ENCODE results near the gene HNRNPA1. TPM values are rescaled to one million over a fixed set of nuclear protein-coding genes. Genes with fewer than 3 reads are reported as not detected.
"Not testable (repeated sequence)": the region's sequence is repeated elsewhere in the genome, so short reads cannot be mapped to it uniquely, and the experiment has no call there.

The HNRNPA1 gene
- total RNA-seq, 1 donor from 2014 or later: 488 TPM

DNA sequence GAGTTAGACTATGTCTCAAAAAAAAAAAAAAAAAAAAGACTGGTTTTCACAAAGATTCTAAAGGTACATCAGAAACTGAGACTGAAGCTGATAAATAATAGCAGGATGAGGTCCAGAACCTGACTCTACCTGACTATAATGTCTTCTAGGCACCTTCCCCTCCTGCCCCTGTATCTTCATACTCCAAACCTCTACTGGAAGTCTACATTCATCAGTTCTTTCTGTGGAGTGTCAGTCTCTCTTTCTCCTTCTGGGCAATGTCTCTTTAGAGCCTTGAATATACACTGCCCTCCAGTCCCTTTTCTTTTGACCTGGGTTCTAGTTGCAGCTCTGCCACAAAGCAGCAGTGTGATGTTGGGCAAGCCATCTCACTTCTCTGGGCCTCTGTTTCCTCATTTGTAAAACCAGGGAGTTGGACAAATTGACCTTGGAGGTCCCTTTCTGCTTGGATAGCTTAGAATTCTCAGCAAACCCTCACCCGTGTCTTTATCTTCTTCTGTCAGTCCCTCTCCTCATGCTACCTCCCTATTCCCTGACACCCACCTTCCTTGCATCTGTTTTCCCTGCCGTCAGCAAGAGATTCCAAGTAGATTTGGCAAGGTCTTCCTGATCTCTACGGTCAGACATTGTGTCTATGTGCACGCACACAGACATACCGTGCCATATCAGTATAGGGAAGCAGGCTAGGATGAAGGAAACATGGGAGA lies 16.0 kb downstream of the HNRNPA1 start:
- DNase-seq (ENCODE audit: extremely low read depth, low read depth, low spot score): no peak

DNA sequence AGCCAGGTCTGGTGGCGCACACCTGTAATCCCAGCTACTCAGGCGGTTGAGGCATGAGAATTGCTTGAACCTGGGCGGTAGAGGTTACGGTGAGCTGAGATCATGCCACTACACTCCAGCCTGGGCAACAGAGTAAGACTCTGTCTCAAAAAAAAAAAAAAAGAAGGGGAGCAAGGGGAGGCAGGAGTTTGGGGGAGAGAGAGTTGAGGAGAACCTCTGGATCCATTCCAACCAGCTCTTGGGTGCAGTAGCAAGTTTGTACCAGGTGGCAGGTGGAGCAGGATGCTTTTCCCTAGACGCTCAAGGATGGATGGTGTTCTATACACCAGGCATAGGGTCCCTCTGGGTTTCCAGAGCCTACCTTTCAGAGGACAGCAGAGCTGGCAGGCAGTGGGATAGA lies 18.4 kb downstream of the HNRNPA1 start:
- DNase-seq (ENCODE audit: extremely low read depth, low read depth, low spot score): no peak

DNA sequence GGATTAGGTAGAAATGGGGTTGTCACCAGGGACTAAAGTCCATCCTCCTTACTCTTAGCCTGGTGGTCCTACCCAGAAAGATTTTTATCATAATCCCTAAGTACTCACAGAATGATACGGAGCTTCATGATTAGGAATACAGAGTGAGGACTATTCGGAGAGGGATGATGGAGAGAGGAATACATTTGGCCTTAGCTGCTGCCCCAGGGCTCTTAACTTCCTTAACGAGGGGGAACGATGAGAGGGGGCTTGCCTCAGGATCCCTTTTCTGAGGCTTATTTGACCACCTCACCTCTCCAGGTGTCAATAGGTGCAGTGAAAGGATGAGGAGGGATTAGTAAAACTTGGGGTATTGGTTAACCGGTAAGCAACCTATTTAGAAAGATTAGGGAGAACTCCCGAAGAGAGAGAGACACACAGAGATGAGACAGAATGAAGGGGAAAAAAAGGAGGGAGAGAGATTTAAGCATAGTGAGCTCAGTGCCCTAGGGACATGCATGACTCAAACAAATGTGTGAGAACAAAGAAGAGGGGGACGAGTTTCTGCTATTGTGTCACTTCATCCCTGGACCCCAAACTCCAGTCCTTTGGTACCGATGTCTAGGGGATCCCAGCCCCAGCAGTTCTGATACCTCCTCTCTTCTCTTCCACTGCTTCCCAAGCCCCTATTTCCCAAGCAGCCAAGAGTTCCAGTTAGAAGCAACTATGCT lies 19.1 kb downstream of the HNRNPA1 start:
- no peak for DNase-seq (ENCODE audit: extremely low read depth, low read depth, low spot score)

DNA sequence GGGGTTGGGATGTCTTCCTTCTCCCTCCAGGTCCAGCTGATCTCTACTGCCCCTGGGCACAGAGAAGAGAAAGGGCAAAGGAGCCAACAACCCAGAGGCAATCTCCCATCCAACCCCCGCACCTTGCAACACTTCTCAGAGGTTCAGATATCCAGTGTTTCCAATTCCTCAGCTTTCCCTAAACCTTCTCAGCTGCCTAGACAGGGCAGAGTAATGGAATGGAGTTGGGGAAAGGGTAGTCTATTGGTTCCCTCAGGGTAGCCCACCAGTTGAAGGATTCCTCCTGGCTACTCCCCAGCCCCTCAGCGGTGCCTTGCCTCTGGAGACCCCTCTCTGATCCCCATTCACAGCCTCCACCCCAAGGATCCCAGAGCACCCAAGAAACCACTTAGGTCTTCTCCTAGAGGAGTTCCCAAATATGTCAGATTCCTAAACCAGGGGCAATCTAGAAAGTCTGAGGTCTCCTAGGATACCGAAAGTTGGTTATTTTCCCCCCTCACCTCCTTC lies 19.8 kb downstream of the HNRNPA1 start:
- DNase-seq (ENCODE audit: extremely low read depth, low read depth, low spot score): no peak

DNA sequence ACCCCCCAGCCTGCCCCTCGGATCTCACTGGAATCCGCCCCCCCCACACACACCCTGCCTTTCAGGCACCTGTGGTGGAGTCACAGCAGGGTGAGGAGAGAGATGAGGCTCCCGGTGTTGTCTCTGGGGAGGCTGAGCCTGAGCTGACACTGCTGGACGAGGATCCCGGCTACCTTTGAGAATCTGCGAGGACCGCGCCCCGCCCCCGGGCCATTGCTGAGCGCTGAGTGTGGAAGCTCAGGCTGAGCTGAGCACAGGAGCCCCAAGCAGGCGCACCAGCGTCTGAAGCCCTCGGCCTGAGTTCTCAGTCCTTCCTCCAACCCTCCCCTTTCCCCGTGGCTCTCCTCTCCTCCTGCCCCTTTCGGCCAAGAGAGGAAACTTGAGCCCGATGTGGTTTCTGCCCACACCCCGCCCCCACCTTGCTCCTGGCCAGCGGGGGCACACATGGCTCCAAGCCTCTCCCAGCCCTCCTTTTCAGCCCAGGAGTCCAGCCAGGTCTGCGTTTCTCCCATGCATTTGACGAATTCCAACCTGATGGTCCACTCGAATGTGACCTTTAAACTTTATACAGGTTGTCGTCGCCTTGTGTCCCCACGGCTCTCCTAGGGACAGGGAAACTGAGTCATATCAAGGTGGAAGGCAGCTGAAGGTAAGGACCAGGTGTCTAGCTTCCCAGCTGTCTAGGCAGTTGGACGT lies 20.4 kb downstream of the HNRNPA1 start, which contains the start of gene NFE2:
TSS of gene NFE2 (minus strand) at position 284 of the 696 bp plus-strand sequence. CDS start 5,767 bp downstream, outside the sequence.
- no peak for DNase-seq (ENCODE audit: extremely low read depth, low read depth, low spot score)

DNA sequence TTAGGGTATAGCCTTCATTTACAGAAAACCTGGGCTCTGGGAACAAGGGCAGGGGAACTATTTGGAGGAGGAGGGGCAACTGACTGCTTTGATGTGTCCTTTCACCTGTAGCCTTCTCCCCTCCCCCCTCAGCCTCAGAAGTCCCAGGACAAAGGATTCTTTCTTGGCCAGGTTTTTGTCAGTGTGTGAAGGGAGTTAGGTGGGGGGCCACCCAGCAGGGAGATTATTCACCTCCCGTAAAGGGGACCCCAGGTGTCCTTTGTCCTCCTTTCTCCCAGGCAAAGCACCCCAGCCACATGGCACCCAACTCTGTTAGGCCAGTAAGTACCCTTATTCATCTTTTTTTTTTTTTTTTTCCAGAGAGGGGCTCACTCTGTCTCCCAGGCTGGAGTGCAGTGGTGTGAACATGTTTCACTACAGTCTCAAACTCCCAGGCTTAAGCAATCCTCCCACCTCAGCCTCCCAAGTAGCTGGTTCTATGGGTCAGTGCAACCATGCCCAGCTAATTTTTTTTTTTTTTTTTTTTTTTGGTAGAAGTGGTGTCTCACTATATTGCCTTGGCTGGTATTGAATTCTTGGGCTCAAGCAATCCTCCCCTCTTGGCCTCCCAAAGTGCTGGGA lies 21.0 kb downstream of the HNRNPA1 start:
- no peak for DNase-seq (ENCODE audit: extremely low read depth, low read depth, low spot score)

DNA sequence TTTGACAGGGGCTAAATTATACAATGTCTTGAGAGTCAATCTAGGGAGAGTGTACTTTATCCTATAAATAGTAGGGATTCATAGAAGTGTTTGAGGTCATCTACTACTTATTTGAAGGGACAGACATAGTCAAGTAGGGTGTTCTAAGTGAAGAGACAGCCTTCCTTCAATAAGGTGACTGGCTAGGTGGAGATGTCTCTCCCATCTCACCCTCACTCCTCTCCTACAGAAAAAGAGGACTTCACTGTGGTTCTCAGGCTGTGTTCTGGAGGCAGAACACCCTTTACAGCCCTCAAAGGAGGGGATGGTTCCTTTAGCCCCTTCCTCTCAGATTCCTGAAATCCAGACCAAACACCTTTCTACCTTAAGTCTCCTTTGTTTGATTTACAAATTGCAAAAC lies 23.1 kb downstream of the HNRNPA1 start:
- no peak for DNase-seq (ENCODE audit: extremely low read depth, low read depth, low spot score)

DNA sequence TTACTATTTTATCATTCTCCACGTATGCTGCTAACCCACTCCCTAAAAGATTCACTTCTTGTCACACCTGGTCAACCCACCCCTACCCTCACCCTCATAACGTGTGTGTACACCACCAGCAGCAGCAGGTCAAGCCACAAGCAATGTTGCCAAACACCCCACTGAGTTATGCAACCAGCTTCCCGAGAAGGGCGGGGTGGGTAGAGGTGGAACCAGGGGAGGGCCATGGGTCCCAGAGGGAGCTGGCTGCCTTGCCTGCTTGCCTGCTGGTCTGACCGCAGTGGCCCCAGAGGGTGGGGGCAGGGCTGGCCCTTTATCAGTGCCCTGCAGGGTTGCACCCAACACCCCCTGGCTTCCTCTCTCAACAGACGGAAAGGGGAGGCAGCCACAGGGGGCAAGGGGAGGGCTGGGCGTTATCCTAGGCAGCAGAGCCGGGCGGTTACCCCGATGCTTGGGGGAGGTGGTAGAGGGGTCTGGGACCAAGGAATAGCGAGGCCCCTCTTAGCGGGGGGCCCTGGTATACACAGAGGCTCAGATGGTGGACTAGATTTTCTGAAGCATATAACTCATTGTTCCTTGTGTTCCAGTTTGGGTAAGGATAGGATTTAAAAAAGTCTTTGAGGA lies 23.8 kb downstream of the HNRNPA1 start:
- DNase-seq (ENCODE audit: extremely low read depth, low read depth, low spot score): no peak

DNA sequence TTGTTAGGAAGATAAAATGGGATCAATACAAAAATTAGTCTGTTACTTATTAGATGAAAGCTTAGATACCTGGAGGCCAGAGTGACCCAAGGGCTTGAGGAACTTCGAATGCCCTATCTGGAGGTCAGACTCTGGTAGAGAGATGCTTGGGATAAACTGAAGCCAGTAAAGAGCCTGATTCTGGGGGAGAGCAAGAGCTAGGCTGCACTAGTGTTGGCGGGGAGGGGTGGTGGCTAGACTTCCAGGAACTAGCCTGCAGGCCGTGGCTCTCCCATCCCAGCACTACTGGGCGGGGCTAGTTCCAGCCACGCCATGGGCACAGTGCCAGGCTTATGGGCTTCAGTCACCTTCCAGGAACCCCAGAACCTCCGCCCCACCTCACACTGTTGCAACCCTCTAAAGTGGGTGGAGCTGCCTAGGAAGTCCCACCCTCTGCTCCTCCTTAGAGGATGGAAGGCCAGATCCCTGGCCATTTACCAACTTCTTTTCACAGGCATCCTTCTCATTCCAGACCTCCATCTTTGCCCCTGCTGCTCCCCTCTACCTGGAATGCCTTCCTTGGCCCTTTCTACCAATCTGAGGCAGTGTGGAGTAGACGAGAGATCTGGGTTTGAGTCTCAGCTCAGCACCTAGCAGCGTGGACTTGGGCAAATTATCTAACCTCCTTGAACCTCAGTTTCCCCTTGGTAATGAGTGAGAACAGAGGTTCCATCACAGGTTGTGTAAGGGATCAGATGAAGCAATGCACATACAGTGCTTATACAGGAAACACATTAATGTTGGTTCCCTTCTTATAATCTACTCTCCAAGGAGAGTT lies 26.6 kb downstream of the HNRNPA1 start:
- no peak for DNase-seq (ENCODE audit: extremely low read depth, low read depth, low spot score)

DNA sequence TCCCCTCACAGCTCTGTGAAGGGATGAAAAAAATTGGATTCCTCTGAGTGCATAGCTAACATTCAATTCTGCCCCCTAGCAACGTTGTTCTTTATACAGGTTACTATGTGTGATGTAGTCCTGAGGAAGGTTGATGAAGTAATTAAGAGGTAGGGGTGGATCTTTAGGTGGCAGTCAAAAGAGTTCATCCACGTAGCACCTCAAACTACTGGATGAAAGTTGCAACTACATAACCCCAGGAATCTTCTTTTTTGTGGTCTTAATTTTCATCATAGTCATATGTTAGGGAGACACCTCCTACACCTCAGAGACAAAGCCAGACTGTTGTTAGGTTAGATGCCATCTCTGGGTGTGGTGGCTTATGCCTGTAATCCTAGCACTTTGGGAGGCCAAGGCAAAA lies 30.5 kb downstream of the HNRNPA1 start:
- no peak for DNase-seq (ENCODE audit: extremely low read depth, low read depth, low spot score)

DNA sequence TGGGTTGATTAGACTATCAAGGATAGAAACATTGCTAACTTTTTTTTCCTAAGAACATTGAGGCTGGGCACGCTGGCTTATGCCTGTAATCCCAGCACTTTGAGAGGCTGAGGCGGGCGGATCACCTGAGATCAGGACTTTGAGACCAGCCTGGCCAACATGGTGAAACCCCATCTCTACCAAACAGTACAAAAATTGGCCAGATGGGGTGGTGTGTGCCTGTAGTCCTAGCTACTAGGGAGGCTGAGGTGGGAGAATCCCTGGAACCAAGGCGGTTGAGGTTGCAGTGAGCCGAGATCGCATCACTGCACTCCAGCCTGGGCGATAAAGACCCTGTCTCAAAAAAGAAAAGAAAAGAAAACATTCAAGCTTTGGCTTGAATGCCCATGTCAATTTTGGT lies 31.8 kb downstream of the HNRNPA1 start:
- DNase-seq (ENCODE audit: extremely low read depth, low read depth, low spot score): not testable (repeated sequence)

DNA sequence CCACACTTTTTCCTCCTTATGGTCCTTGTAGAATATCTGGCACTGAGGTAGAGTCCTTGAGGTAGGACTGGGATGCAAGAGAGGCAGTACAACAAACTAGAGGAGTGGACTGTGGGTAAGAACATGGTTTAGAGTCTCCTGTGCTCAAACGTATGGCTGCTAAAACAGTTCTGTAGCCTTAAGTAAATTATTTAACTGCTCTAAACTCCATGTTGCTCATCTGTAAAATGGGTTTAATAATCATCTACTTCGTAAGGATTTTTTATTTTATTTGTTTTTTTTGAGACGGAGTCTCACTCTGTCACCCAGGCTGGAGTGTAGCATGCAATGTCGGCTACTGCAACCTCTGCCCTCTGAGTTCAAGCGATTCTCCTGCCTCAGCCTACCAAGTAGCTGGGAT lies 40.8 kb downstream of the HNRNPA1 start:
- no peak for DNase-seq (ENCODE audit: extremely low read depth, low read depth, low spot score)

DNA sequence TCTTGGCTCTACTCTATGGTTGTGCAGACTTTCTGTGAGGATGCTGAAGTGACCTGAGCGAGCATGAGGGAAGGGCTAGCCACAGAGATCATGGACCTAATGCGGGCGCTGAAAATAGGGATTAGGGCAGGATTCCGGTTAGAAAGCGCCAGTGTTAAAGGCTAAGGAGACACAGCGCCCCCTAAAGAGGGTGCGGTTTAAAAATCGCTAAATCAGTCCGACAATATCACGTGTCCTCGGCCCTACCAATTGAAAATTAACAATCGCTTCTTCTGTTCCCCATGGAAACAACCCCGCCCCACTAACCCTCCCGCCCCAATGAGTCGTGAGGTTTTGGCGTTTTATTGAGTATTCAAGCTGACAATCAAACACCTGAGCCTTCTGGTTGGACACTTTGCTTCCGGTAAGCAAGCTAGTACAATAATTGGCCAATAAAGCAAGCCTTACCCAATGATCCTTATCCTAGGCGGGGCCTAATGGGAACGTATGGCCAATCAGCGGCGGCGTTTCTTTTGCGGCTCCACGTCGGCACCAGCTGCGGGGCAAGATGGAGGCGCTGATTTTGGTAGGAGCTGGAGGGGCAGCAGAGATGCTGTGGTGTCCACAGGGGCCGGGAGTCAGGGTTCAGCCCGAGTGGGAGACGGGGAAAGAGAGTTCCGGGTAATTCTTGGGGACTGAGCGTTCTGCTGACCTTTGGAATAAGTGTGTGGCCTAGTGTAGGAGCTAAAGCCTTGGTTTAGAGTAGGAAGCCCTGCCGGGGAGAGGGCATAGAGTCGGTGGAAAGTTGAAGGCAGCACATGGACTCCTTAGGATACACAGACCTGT lies 44.3 kb downstream of the HNRNPA1 start, which contains the start of gene COPZ1:
TSS of gene COPZ1 (plus strand) at position 515 of the 825 bp plus-strand sequence. CDS start at position 548, 33 bp downstream.
- peak; percentile 98 for DNase-seq (ENCODE audit: extremely low read depth, low read depth, low spot score)

DNA sequence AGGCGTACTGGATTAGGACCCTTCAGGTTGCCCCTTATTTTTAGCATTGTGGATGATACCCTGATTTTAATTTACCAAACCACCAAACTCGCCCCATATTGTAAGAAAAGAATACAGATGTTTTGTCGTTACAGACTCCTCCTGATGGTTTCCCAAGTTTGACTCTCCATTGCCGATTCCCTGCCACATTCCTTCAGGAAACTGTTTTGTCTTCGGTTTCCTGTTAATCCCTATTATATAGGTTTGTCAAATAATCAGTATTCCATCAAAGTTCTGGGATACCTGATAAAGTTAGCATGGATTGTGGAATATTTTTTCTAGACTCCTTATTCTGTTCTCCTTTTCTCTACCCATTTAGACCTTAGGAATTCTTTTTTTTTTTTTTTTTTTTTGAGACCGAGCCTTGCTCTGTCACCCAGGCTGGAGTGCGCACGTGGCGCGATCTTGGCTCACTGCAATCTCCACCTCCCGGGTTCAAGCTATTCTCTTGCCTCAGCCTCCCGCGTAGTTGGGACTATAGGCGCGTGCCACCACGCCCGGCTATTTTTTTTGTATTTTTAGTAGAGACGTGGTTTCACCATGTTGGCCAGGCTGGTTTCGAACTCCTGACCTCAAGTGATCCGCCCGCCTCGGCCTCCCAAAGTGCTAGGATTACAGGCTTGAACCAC lies 45.0 kb downstream of the HNRNPA1 start:
- not testable (repeated sequence) for DNase-seq (ENCODE audit: extremely low read depth, low read depth, low spot score)

DNA sequence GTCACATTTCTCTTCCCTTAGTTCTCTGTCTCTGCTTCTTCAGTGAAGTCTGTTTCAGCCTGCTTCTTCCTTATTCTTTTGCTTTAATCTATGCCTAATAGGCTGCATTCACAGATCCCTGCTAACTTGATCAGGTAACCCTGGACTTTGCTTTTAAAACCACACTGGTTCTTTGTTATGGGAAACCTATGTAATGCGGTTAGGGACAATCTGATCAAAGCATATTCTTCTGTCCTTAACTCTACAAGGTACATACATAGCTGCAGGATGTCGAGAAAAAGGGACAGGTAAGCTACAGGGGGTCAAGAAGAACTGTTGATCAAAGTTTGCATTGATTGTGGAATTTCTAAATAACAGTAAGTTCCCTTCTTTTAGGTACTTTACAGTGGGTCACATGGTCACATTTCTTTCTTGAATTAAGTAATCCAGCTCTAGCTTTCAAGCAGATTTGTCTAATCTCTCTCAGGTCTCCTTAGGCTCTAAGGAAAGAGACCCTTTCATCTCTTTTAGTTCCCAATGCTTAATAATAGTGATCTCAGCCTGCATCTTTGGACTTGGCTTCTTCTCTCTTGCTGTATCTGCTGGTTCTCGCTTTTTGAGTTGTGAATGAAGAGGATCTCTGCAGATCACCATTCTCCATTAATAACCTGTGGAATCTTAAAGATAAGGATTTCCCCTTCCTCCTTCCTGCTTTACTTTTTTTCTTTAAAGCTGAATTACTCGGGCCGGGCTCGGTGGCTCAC lies 48.2 kb downstream of the HNRNPA1 start:
- DNase-seq (ENCODE audit: extremely low read depth, low read depth, low spot score): no peak

DNA sequence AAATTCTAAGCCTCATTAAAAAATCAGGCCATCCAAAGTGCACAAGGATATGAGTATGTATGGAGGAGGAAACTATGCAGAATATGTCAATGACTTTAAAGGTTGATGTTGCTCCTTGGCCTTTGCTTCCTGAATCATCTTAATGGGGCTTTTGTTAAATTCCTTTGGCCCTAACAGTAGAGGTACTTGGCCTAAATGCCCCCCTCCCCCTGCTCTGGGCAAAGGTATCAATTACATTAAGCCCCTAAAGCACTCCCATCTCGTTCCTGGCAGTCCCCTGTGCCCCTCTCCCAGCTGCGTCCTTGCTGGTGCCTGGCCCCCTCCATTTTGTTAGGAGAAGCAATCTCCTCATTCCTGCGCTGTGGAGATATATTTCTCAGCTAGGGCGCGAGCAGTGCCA lies 49.2 kb downstream of the HNRNPA1 start:
- DNase-seq (ENCODE audit: extremely low read depth, low read depth, low spot score): no peak

DNA sequence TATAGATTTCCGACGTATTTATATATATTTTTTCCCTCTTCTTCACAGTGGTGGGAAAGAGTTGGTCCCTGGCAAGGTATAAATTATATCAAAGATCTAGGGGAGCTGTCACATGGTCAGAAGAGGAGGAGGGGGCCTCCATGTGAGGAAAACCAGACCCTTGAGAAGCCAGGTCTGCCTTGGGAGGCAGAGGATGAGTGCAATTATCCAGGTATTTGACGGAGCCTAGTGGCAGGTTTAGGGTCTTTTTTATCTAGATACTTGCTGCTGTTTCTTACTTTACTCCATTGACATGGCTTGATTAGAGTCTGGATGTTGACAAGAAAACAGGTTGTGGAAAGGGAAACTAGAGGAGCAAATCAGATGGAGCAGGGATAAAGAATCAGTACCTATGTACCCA lies 49.9 kb downstream of the HNRNPA1 start:
- no peak for DNase-seq (ENCODE audit: extremely low read depth, low read depth, low spot score)

DNA sequence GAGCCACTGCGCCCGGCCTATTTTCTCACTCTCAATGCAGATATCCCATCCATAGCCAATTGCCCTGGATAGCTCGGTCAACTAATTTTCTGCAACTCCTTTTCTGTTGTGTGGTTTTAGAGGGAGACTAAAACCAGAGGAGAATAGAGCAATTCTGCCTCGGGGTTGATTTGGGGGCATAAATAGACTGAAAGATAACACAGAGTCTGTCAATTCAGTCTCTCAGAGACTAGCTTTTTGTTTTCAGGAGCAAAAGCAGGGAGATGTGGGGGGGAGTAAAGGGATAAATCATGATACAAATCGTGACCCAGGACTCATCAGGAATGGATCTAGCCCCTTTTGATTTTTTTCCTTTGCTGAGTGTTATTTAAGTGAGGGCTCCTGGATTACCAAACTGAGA lies 50.9 kb downstream of the HNRNPA1 start:
- DNase-seq (ENCODE audit: extremely low read depth, low read depth, low spot score): no peak

All from glomerular endothelial cell (primary cell).